Type B pancreatic cell (in vitro differentiated cells): ENCODE results near the gene CHMP4B. TPM values are rescaled to one million over a fixed set of nuclear protein-coding genes. Genes with fewer than 3 reads are reported as not detected.

Experiments used
- DNase-seq: peaks from one replicate; pipeline ENCODE4 v3.0.0; 2021; ENCODE audit warnings: mixed read lengths; ENCODE audit not compliant: unreplicated experiment; ENCODE audit errors: extremely low spot score
- H3K27ac Mint-ChIP-seq: 2 replicates; pipeline ENCODE4 v1.8.0; 2021; ENCODE audit warnings: mild to moderate bottlenecking, mixed read lengths
- H3K27me3 Mint-ChIP-seq: 2 replicates; pipeline ENCODE4 v1.8.0; 2021; ENCODE audit warnings: mixed read lengths
- H3K36me3 Mint-ChIP-seq: 2 replicates; pipeline ENCODE4 v1.8.0; 2021; ENCODE audit warnings: mixed read lengths
- H3K4me1 Mint-ChIP-seq: one replicate; pipeline ENCODE4 v1.8.0; 2021; ENCODE audit warnings: mixed read lengths; ENCODE audit not compliant: unreplicated experiment
- H3K4me3 Mint-ChIP-seq: 2 replicates; pipeline ENCODE4 v1.8.0; 2021; ENCODE audit warnings: mild to moderate bottlenecking, mixed read lengths
- H3K9me3 Mint-ChIP-seq: 2 replicates; pipeline ENCODE4 v1.8.0; 2021; ENCODE audit warnings: mixed read lengths
- CTCF ChIP-seq: fragments of 200-600 bp; sonication (generic); conservative IDR thresholded peaks from 2 replicates; pipeline ENCODE4 v1.5.0; 2021; ENCODE audit warnings: antibody characterized with exemption, mild to moderate bottlenecking
- total RNA-seq: library from RNA; stranded (reverse); gene quantifications from 2 replicates; pipeline ENCODE4 v1.2.1, GENCODE V29; 2021; ENCODE audit warnings: low replicate concordance

Gene CHMP4B
- total RNA-seq, 1 donor from 2014 or later = 111 TPM

DNA sequence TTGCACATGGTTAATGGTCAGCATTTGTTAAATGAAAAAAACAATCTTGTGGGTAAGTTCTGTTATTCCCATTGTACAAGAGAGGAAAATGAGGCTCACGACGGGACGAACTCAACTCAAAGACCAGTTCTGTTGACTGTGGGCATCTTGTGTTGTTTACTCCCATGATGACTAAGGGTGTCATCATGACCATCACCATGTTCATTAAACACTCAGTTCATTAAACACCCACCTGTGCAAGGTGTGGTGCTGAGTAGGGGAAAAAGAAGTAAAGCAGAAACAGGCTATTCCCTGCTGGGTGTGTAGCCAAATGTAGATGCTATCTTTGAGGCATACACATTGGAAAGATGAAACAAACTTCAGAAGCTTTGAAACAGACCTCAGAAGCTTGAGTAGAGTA, 4.5 kb downstream of the CHMP4B start:
- Mint-ChIP-seq H3K4me1 (peaks cover 68% of the 10 kb centered on the region), H3K36me3 (peaks cover 24% of the 10 kb centered on the region), H3K9me3 (no peaks in the 10 kb centered on the region), H3K27ac (no peak overlapping the region), H3K27me3 (no peaks in the 10 kb centered on the region), H3K4me3 (peak overlapping the region; percentile 0)
- no peak for DNase-seq
- TF ChIP-seq CTCF = no peak

- Mint-ChIP-seq H3K27me3 (no peaks in the 10 kb centered on the region), H3K4me3 (no peak overlapping the region), H3K4me1 (peaks cover 68% of the 10 kb centered on the region), H3K27ac (no peak overlapping the region), H3K36me3 (peaks cover 24% of the 10 kb centered on the region), H3K9me3 (no peaks in the 10 kb centered on the region)
- no peak for TF ChIP-seq CTCF
- no peak for DNase-seq
Observed at GRCh38 chr20:33816191-33816590, 5.0 kb downstream of the CHMP4B start.

- Mint-ChIP-seq H3K9me3 (no peaks in the 10 kb centered on the region), H3K36me3 (peaks cover 24% of the 10 kb centered on the region), H3K27me3 (no peaks in the 10 kb centered on the region), H3K27ac (no peak overlapping the region), H3K4me3 (no peak overlapping the region), H3K4me1 (peaks cover 64% of the 10 kb centered on the region)
- TF ChIP-seq CTCF = no peak
- DNase-seq = no peak
Observed at GRCh38 chr20:33817411-33817810, 6.3 kb downstream of the CHMP4B start.

GRCh38 chr20:33819456-33819855, 8.3 kb downstream of the CHMP4B start:
- Mint-ChIP-seq H3K9me3 (no peaks in the 10 kb centered on the region), H3K4me1 (peaks cover 53% of the 10 kb centered on the region), H3K4me3 (no peak overlapping the region), H3K36me3 (peaks cover 19% of the 10 kb centered on the region), H3K27me3 (no peaks in the 10 kb centered on the region), H3K27ac (no peak overlapping the region)
- no peak for TF ChIP-seq CTCF
- no peak for DNase-seq

GRCh38 chr20:33820362-33820761, 9.2 kb downstream of the CHMP4B start:
- no peak for DNase-seq
- no peak overlapping the region for H3K4me3 Mint-ChIP-seq
- no peaks in the 10 kb centered on the region for H3K27me3 Mint-ChIP-seq
- H3K9me3 Mint-ChIP-seq = no peaks in the 10 kb centered on the region
- H3K36me3 Mint-ChIP-seq = peaks cover 17% of the 10 kb centered on the region
- no peak overlapping the region for H3K27ac Mint-ChIP-seq
- TF ChIP-seq CTCF = no peak
- peaks cover 53% of the 10 kb centered on the region for H3K4me1 Mint-ChIP-seq

DNA sequence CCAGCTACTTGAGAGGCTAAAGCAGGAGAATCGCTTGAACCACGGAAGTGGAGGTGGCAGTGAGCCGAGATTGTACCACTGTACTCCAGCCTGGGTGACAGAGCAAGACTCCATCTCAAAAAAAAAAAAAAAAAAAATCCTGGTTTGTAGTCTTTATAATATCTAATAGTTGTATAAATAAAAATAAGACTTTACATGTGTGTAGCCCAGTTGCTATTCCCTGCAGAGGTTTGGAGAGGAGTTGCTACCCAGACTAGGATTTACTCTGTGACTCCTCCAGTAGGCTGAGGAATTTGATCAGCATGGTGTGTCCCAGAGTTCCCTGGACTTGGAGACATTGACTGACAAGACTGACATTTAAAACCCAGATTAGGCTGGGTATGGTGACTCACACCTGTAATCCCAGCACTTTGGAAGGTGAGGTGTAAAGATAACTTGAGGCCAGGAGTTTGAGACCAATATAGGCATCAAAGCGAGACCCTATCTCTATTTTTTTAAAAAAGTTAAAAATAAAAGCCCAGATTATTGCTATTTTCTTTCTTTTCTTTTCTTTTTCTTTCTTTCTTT, 10.2 kb downstream of the CHMP4B start:
- no peak for TF ChIP-seq CTCF
- Mint-ChIP-seq H3K9me3 (no peaks in the 10 kb centered on the region), H3K36me3 (peaks cover 24% of the 10 kb centered on the region), H3K4me1 (peaks cover 55% of the 10 kb centered on the region), H3K27me3 (no peaks in the 10 kb centered on the region), H3K27ac (no peak overlapping the region), H3K4me3 (no peak overlapping the region)
- no peak for DNase-seq
